ENCODE results near the gene HOXB3.

- TF ChIP-seq POLR2AphosphoS5 (IDR thresholded peaks at IDR 0.05) (no peak), CTCF (IDR thresholded peaks at IDR 0.05) (no peak), EP300 (IDR thresholded peaks at IDR 0.05) (no peak)
These were observed 59.2 kb downstream of the HOXB3 start, which contains the start of gene HOXB1 for GRCh38 chr17:48530887-48531272.

All from sigmoid colon (tissue), 4 donors.